HG03060 (cell line): ENCODE results near the gene IGF2BP3.

ENCODE experiments used
- ATAC-seq: cut with Tn5 transposase; IDR thresholded peaks from one replicate; pipeline ENCODE4 v1.9.1; 2021; ENCODE audit warnings: low read depth, moderate number of reproducible peaks; ENCODE audit not compliant: unreplicated experiment

The IGF2BP3 gene

DNA sequence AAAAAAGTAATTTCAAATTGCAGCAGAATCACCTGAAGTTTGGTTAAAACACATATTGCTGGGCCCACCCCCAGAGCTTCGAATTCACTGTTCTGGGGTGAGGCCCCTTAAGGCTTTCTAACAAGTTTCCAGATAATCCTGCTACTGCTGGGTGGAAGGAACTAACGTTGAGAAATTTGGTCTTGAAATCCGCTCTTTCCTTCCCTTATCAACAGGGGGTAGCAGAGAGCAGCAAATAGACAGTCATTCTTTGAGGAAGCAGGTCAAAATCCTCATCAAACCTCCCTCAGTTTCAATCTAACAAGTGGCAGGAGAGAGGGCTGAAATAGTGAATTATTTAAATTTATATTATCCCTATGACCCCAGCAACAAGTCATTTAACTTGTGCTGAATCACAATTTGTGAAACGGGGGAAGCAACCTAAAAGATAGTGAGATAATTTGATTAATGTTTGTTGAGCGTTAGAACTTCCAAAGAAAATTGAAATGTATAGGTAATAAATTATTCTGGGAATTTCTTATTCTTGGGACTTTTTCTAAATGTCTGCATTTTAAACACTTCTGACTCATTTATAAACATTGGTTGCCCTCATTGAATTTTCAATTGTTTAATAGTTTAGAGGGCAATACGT, 192.8 kb downstream of the IGF2BP3 start:
- ATAC-seq = no peak

DNA sequence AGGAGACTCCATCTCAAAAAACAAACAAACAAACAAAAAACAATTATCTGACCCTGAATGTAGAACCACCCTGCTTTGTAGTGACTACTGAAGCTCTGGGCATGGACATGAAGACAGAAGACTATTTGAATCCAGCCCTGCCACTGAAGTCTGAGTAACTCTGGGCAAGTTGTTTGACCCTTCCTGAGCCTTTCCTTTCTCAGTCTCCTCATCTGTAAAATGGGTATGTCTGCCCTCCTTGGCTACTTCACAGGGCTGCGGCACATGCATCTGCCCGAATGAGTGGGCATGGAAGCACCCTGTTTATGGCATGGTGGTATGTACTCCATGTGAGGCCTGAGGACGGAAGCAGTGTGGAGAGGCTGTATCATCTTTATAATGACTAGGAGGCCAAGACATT, 193.3 kb downstream of the IGF2BP3 start:
- no peak for ATAC-seq

DNA sequence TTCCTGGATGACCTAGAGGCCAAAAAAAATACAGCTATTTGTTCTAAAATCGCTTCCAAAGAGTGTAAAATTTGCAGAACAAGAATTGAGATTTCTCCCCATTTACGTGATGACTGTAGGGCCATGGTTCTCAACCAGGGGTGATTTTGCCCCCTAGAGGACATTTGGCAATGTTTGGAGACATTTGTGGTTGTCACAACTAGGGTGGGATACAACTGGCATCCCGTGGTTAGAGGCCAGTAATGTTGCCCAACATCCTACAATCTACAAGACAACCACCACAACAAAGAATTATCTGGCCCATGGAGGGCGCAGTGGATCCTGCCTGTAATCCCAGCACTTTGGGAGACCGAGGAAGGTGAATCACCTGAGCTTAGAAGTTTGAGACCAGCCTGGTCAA, 193.9 kb downstream of the IGF2BP3 start:
- ATAC-seq = no peak

- ATAC-seq = no peak
Measured at GRCh38 chr7:23275912-23276311, 194.4 kb downstream of the IGF2BP3 start.

DNA sequence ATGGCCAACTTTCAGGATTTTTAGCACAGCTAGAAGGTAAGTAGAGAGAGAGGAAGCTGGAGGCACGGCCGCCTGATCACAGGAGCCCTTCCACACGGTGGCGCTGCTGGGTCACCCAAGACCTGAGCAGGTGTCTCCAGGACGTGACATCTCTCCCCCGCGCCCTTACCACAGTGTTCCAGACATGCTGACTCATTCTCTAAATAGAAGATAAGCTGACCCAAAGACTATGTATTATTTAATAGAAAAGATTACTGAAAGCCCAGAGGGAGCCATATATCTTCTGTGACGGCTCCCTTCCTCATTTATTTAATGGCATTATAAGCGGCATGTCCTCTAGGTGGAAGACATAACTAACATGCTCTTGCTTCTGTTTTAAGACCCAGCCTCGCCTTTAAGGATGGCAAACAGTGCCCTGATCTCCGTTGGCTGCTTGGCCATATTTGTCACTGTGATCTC, 197.1 kb downstream of the IGF2BP3 start:
- ATAC-seq = peak; percentile 68

- ATAC-seq = no peak
Measured at GRCh38 chr7:23272275-23272674, 198.0 kb downstream of the IGF2BP3 start.

GRCh38 chr7:23268746-23269145, 201.5 kb downstream of the IGF2BP3 start:
- no peak for ATAC-seq

- ATAC-seq = no peak
Measured at GRCh38 chr7:23268167-23268566, 202.1 kb downstream of the IGF2BP3 start.

DNA sequence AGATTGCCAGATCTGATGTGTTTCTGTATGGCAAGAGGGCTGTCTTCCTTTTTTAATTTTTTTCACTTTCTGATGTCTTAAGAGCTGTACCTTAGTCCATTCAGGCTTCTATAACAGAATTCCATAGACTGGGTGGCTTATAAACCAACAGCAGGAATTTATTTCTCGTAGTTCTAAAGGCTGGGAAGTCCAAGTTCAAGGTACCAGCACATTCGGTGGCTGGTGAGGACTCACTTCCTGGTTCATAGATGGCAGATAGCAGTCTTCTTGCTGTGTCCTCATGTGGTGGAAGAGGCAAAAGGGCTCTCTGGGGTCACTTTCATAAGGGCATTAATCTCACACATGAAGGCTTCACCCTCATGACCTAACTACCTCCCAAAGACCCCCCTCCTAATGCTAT, 202.9 kb downstream of the IGF2BP3 start:
- ATAC-seq = no peak

DNA sequence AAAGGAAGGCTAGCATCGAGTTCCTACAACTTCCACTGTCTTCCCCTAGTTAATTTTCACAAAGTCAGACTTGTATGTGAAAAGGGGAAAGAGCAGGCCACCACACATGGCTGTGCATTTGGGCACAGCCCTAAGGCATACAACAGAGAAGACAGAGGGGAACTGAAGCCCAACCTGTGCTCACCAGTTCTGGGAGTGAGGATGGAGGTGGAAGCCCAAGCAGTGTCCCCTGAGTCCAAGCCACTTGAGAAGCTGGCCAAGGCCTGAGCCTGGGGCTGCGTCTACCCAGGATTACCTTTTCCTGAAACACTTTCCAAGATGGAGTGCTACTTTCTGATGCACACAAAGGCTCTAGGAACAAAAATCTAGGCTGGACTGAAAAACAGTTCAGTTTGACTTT, 203.4 kb downstream of the IGF2BP3 start:
- ATAC-seq = no peak

- no peak for ATAC-seq
Measured at GRCh38 chr7:23264916-23265458, 205.3 kb downstream of the IGF2BP3 start.

DNA sequence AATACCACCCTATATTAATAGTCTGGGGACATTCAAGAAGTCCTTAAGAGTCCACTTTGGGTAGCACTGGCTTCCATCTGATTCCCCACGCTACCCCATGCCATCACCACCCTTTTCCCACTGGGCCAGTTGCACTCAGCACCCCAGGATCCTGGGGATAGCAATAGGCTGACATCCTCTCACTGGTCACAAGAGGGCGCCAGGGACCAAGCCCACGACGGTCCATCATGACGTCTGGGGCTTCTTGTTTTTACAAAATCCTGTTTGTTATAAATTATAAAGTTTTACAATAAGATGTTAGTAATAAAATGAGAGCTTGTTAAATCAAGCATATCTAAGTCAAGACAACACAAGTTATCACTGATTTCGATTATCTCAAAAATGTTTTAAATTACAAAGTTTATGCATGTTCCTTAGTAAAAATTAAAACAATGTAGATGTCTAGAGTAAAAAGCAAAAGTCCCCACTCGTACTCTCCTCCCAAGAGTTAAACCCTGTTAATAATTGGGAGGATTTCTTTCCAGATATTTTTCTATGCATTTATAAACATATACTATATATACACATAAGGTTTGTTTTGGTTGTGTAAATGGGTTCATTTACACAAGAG, 208.3 kb downstream of the IGF2BP3 start:
- ATAC-seq = no peak

GRCh38 chr7:23260371-23260770, 209.9 kb downstream of the IGF2BP3 start:
- no peak for ATAC-seq
